IPS-NIHi11 (cell line): ENCODE measurements around the gene CDH13.

Source experiments
- DNase-seq: peaks from one replicate; pipeline ENCODE4 v3.0.0; 2012; ENCODE audit warnings: mixed read lengths, low spot score

CDH13 gene

DNA sequence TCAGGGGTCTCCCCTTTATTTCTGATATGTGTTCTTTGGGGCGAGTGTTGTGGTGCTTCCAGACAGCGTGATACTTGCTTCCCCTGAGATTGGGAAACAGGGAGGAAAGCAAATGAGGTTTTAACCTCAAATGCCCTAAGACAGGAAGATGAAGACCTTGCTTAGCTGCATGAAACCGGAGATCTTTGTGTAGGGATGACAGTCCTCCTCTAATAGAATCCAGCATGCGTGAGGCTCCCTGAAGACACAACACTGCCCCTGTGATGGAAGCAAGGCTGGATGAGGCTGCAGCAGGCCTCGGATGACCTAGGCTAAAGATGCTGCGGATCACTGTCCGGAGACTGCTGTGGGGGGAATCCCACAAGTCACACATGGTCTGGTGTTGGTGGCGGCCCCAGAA is 491.0 kb downstream of the CDH13 start:
- DNase-seq: no peak

DNA sequence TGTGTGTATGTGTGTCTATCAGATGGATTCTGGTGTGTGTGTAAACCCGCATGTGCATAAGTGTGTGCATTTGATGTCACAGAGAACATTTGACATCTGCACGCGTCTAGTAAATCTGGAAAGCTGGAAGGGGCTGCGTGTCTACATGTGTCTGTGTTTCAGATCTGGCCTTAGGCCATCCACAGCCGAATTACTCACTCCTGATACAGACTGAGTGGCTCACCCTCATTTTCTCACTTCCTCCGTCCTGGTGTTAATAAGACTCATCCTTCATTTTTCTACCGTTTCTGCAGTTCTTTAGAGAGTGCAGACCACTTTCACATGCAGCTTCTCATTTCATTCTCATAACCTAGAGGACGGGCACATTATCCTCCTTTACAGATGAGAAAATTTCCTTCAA is 491.6 kb downstream of the CDH13 start:
- no peak for DNase-seq

DNA sequence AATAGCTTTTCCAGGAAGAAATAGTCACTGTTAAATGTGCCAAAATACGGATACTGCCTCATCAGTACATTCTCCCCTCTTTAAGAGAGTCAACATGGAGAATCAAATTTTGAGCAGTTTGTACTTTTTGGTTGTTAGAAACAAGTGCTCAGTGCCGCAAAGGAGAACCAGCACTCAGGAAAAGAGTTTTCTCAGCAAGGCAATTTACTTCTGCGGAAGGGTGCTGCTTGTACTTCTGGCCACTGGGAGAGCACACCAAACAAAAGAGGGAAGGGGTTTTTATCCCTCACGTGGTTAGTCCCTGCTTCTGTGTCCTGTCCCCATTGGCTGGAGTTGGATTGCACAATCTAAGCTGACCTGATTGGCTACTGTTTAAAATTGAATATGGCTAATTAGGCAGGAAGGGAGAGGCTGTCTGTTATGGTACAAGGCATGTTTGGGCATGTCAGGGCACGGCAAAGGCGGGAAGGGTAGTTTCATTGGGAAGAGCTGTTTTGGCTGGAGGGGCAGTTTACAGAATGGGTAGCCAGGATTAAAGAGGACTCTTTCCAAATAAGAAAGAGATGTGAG is 499.3 kb downstream of the CDH13 start:
- no peak for DNase-seq

DNA sequence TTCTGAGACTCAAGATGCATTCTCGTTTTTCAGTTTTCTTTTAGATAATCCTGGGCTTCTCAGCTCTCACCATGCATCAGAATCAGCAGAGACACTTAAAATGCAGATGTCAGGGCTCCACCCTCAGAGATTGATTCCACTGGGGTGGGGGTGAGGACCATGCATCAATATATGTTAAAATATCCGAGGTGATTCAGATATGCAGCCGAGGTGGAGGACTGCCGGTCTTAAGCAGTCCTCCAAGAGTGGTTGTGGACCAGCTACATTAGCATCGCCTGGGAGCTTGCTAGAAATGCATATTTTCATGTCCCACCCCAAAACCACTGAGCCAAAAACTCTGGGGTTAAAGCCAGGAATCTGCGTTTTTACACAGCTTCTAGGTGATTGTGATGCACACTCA is 501.3 kb downstream of the CDH13 start:
- no peak for DNase-seq

DNA sequence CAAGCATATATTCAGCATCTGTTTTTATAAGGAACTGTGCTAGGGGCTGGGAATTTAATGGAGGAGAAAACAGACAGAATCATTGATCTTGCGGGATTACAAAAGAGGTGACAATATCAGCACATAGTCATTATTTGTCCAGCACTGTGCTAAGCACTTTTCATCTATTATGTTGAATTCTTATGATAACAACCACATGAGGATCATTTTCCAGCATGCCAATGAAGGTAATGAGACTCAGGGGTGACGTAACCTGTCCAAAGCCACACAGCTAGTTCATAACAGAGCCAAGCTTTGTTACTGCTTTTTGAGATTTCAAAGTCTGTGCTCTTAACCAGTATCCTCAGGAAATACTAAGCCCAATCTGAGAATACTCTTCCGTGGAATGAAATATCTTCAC is 503.3 kb downstream of the CDH13 start:
- DNase-seq: no peak

DNA sequence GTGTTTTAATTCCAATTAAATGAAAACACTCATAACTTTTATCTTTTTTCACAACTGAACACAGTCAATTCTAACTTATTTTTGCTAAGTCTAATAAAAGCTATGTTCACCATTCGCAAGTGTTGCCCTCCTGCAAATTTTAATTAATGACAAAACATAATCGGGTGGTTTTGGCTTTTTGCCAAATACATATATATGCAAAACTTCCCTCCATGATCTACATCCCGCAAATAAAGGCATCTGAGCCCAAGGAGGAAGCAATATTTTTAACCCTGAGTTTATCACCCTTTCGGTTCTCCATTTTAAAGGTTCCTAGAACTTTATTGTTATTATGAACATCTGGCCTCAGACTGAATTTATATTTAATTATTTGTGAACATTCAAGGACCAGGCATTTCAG is 507.9 kb downstream of the CDH13 start:
- DNase-seq: no peak

DNA sequence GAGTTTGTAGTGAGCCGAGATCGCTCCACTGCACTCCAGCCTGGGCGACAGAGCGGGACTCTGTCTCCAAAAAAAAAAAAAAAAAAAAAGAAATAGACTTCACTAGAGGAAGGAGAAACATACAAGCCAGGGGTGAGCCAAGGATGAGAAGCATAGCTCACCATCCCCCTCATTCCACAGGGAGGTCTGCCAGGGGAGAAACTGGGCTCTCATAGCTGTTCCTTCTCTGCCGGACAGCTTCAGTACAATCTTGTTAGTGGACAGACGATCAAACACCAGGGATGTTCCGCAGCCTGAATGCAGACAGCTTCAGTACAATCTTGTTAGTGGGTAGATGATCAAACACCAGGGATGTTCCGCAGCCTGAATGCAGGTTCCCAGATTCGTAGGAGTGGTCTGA is 509.6 kb downstream of the CDH13 start:
- no peak for DNase-seq

DNA sequence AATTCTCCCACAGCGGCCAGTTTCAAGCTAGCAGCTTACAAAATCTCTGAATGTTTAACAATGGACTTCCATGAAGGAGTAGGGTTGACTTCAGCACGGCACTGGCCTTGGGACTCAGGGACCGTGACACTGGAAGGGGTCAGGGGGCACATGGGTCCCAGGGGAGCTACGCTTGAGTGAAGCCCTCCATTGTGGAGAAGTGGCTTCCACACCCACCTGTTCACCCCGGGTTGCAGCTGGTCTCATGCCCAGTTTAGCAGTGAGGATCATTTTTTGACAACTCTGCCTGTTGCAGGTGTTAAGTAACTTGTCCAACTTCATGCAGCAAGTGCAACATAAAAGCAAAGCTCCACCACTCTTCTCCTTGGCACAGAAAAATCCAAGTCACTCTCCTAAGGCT is 510.2 kb downstream of the CDH13 start:
- no peak for DNase-seq

DNA sequence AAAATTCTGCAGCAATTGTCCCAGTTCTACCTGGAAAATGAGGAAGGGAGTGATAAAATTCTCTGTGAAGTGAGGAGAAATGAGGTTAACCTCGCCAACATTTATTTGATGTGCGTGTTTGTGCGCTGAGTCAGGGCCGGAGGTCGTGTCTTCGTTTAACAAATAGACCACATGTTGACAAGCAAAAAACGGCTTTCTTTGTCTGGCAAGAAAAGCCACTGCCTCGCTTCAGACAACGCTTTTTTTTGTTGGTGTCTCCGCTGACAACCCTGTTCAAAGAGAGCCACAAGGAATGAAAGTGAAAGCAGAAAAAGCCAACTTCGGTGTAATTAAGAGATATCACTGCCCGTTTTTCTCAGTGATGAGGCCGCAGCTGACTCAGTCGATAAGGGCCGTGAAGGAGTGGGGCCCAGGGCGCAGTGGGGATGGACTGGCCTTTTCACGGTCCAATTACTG is 510.6 kb downstream of the CDH13 start:
- no peak for DNase-seq

DNA sequence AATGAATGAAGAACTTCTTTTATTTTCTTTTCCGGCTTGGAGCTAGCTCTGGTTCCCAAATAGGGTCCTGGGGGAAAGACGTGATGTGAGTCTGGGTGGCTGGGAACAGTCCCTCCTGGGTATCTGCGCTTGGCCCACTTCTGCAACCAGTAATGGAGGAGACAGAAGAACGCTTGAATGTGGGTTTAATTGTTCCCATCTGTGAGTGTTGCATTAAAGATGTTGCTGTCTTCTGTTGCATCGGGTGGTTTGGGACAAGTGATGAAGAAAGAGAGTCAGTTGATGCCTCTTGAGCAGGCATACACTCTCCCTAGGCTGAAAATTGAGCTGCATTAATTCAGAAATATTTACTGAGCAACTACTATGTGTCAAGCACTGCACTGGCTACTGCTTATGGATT is 511.1 kb downstream of the CDH13 start:
- no peak for DNase-seq

DNA sequence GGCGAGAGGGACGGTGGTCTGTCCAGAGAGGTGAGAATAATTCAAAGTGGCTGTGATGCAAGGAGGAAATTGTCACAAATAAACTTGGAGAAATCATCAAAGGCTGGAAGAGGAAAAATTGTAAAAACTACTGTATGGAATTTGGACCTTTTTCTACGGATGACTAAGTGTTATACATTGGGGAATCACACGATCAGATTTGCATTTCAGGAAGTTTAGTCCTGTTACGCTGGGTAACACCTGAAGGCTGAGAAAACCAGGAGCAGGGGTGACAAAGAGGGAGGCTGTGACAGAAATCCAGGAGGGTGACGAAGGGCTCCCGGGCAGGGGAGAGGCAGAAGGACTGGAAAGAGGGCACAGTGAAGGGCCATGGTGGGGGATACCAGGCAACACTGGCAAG is 511.7 kb downstream of the CDH13 start:
- no peak for DNase-seq

DNA sequence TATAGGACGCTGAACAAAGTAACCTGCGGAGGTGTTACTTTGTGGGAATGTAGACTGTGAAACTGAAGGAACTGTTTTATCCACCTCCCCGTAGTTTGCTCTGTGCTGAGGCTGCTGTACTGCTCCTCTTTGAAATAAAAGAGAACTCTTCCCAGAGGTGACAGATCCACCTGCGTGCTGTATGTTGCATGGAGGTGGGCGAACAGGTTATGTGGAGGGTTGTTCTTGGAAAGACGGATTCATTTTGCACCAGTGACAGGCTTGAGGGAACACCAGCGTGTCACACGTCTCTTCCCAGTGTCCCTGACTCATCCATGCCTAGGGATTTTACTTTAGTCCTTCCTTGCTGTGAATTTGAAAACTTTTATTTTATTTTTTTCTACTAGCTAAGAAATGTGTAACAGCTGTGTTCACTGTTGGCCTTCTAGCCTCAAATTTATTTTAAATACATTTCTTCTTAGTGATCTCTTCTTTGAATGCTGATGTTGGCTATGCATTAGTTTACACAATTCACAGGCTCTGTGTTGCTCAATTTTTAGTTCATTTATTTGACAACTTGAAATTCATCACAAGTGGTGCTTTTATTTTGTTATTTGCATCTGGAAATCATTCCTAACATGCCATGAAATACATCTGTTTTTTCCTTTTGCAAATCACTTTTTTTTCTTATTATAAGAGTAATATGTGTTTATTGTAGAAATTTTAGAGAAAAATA is 512.4 kb downstream of the CDH13 start:
- no peak for DNase-seq

DNA sequence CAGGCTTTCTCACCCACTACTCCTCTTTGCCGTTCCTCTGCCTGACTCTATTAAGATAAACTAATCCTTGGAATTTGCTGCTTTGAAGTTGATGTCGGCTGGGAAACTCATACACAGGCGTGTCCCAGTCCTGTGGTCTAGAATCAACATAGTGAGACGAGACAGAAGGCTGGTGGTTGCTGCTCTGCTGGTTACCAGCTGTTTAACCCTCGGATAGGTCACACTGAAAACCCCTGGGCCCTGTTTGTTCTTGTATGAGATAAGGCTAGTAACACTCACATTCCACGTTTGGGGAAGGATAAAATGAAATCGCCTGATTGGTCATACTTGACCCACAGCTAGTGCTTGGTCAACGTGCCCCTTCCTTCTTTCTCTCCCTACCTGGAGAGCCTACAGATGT is 517.0 kb downstream of the CDH13 start:
- DNase-seq: no peak

DNA sequence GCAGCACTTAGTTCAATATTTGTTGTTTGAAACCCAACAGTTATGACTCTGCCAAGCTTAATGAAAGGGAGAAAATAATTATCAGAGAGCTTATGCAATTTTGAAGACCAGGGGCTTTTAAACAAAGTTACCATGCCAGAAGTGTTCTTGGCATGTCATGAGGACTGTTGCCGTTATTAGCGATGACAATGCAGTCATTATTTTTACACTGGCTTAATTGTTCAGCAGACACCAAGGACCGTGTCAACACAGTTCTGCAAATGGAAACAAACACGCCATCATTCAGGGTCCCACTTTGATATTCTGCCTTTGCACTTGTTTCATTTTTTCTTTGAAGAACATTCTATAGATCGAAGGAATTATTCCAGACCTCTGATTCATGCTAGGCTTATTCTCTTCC is 518.5 kb downstream of the CDH13 start:
- DNase-seq: no peak

DNA sequence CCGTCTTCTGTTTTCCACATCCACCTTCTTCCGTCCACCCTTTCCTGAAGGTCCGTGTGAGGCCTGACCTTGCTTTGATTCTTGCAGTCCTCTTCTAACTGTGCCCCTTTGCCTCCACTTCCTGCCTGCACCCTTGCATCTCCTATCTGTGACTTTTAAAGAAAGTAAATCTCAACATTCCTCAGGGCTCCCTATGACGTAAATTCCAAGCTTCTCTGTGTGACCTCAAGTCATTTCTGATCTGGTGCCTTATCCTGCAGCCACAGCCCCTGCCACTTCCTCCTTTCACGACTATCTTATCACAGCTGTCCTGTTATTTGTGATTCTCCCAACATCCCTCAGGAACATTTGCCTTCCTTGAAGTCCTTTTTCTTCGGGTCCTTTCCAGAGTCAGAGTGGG is 520.5 kb downstream of the CDH13 start:
- DNase-seq: no peak

DNA sequence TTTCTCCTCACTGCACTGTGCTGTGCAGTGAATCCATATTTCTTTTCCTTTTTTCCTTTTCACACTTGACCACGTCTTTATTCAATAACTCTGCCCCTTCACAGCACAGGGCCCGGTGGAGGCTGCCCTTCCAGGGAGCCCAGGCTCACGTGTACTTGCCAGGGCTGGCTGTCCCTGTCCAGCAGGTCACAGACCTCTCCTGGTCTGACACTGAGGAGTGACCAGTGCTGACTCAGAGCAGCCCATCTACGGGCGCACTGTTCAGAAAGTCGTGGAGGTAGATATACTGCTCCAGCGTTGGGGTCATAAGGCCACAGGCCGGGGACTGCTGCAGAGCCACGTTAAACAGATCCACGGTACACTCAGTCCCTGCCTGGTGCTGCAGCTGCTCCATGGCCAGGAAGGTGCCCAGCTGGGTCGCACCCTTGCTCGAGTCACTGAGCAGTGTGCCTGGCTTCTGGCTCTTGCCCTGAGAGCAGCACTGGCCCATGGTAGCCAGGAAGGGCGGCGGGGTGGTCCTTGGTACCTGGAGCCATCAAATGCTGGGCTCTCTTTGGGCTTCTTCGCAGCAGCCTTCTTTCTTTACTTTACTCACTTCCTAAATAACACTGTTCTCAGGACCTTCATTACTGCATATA is 531.7 kb downstream of the CDH13 start:
- DNase-seq: no peak

DNA sequence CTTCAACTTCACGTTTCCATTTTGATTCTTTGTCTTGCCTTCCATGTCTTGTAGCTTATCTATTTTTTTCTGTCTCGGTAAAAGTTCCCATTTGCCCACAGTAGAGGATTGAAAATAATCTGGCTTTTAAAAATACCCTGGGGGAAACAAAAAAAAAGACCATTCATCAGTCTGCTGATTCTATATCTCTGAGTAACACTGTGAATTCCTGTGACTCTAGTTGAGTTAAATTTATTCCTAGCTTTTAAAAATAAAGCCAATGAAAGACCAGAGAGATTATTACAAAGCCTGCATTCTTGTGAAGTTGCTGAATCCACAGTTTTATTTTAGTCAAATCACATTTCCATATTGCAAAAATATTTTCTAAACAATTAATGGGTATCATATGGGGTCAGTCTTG is 532.3 kb downstream of the CDH13 start:
- no peak for DNase-seq

DNA sequence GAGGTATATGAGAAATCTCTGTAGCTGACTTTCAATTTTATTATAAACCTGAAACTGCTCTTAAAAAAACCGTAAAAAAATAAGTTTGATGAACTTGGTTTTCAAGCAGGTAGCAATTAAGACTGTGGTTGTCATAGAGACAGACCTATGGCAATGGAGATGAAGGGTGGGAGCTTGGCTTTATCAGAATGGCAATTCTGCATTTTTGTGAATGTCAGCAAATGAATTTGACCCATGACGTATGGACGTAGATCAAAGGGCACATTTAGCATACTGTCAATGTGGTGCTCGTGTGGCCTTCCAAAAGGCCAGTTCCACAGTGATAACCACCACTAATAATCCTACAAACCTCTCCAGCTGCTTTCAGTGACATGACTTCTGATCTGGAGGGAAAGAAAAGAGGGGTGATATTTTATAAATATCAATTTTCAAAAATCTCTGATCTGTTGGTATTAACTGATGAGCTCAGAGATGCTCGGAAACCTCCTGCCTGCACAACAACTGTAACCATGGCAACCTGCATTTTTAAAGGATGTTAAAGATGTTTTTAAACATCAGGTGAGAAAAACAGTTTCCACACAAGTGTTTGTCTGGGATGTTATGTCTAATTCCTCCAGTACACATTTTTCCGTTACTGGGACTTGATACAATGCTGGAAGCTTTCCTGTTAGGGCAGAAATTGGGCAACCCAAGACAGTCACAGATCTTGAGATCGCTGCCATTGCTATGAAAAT is 533.7 kb downstream of the CDH13 start:
- no peak for DNase-seq

DNA sequence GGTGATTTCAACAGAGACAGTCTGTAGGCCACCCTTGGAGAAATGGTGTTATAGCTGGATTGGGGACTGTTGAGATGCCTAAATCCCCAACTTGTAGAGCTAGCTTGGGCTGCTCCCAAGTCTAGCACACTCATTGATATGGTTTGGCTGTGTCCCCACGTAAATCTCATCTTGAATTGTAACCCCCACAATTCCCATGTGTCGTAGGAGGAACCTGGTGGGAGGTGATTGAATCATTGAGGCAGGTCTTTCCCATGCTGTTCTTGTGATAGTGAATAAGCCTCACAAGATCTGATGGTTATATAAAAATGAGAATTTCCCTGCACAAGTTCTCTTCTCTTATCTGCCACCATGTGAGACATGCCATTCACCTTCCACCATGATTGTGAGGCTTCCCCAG is 536.0 kb downstream of the CDH13 start:
- no peak for DNase-seq

DNA sequence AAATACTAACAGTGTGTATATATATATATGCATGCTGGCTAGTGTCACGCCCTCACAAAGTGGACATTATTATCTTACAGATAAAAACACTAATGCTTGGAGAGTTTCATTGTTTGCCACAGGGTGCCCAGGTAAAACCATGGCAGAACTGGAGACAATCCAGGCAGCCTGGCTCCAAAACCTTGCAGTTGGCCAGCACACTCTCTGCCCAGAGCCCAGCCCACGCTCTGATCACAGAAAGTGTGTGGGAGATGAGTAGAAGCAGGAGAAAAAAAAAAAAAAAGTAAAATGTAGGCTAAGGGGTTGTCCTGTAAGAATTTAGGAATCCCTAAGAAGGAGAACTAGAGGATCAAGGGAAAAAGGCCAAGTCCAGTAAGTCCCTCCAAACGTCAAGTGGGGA is 538.0 kb downstream of the CDH13 start:
- DNase-seq: no peak

DNA sequence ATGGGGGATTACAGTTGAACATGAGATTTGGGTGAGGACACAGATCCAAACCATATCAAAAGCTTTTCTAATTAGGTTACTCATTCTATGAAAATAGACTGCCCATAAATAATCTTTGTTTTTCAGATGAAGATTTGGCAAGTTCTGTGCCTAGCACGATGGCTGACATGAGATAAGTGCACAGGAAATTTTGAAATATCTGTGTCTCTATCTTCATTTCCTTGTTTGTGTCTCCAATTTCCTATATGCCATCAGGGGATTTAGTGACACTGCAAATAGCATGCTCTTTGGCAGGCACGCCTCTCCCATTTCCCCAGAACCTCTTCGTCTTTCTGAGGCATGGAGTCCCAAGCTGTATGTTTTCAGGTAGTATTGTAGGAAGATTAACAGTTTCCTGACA is 544.6 kb downstream of the CDH13 start:
- DNase-seq: no peak

DNA sequence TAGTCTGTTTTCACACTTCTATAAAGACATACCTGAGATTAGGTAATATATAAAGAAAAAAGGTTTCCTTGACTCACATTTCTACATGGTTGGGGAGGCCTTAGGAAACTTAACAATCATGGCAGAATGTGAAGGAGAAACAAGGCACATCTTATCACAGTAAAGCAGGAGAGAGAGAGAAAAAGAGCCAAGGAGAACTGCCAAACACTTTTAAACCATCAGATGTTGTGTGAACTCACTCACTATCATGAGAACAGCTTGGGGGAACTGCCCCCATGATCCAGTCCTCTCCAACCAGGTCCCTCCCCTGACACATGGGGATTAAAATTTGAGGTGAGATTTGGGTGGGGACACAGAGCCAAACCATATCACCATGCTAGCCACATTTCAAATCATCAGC is 547.9 kb downstream of the CDH13 start:
- no peak for DNase-seq

DNA sequence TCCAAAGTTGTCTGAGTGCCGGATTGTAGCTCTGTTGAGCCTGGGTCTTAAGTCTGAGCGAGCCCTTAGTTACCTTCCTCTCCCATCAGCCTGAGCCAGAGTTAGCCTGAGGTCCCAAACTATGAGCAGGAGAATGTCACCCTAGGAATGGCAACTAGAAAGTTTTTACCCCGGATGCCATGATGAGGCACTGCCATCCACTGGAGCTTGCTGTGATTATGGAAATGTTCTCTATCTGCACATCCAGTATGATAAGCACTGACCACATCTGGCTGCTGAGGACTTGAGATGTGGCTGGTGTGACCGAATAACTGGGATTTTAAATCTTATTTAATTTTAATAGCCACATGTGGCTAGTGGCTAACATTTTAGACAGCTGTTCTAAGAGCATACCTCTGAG is 550.0 kb downstream of the CDH13 start:
- DNase-seq: no peak
